ENCODE measurements around the gene MOCOS. TPM values are rescaled to one million over a fixed set of nuclear protein-coding genes. Genes with fewer than 3 reads are reported as not detected.

The MOCOS gene
- total and polyA plus RNA-seq, 4 donors, result 1.9 to 27.0 (median 17.0) TPM

DNA sequence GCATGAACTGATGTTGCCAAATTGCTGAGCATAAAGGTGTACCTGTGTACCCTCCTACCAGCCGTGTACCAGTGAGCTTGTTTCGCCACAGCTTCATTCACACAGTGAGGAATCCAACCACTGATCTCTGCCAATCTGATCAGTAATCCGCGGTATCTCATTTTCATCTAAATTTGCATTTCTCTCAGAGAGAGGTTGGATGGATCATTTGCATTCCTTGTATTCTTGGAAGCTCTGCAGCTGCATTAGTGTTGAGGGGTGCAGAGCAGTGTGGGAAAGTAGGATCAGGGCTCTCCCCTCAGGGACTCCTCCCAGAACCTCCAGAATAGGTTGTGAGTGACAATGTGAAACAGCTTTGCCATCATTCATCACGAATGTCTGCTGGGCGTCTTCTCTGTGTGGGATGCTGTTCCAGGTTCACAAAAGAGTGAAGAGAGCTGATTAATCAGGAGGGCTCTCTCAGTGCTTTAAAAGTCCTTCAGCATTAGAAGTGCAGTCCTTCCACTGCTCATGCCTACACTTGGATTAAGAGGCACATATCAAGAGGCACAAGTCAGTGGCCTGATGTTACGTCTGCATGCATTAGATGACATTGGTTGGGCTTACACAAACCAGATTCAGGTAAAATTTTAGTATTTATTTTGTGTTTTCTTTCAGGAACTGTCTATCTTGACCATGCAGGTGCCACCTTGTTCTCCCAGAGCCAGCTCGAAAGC, 7.5 kb downstream of the MOCOS start:
- WGBS, result 86% methylated on average over 8 of the region's 8 CpGs
- Histone ChIP-seq H3K9me3 (ENCODE audit: control insufficient read depth in 4 of 4, low read length in 3 of 4) (no peaks in the 10 kb centered on the region), H3K9ac (ENCODE audit: low read depth in 1 of 2, low read length in 2 of 2) (no peak overlapping the region)

DNA sequence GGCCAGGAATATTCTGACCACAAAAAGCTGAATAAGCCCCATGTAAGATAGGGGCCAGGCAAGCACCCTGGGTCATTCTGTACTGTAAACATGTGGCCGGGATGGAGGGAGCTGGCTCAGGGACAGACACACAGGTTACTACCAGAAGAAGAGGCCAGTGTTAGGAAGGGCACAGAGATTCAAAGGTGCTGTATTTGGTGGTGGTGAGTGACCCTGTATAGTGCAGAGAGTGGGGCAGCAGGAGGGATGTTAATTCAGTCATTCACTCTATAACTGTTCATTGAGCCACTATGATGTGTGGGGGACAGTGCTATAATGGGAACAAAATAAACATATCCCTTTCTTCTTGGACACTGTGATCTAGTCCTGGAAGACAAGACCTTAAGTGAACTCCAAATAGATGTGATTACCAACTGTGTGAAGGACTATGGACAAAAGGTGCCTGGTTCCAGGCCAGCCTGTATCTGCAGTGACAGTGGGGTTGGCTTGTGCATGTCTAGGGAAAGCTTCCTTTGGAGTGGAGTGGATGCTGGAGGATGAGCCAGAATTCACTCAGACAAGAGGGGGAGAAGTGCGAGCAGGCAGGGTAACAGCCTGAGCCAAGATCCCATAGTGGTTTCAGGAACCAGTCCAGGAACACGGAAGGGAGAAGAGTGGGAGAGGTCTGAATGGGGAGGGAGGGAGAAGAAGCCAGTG, 8.3 kb downstream of the MOCOS start:
- Histone ChIP-seq H3K4me1 (ENCODE audit: control insufficient read depth in 4 of 4, insufficient read depth in 4 of 4, low read length in 3 of 4) (peaks cover 0 to 3% (median 0%) of the 10 kb centered on the region in 4 donors), H3K9me3 (ENCODE audit: control insufficient read depth in 4 of 4, low read length in 3 of 4) (no peaks in the 10 kb centered on the region), H3K27ac (ENCODE audit: low read depth in 1 of 2, low read length in 2 of 2) (no peak overlapping the region), H3K4me3 (ENCODE audit: low read depth in 1 of 3, low read length in 3 of 3) (no peak overlapping the region), H3K27me3 (ENCODE audit: control insufficient read depth in 4 of 4, insufficient read depth in 4 of 4, low read length in 3 of 4) (no peaks in the 10 kb centered on the region), H3K9ac (ENCODE audit: low read depth in 1 of 2, low read length in 2 of 2) (no peak overlapping the region), H3K36me3 (ENCODE audit: control insufficient read depth in 4 of 4, insufficient read depth in 3 of 4, low read depth in 1 of 4, low read length in 3 of 4) (peaks cover 0 to 11% (median 0%) of the 10 kb centered on the region in 4 donors)
- 70% methylated on average over 3 of the region's 3 CpGs for WGBS
- TF ChIP-seq, protein P1, sequence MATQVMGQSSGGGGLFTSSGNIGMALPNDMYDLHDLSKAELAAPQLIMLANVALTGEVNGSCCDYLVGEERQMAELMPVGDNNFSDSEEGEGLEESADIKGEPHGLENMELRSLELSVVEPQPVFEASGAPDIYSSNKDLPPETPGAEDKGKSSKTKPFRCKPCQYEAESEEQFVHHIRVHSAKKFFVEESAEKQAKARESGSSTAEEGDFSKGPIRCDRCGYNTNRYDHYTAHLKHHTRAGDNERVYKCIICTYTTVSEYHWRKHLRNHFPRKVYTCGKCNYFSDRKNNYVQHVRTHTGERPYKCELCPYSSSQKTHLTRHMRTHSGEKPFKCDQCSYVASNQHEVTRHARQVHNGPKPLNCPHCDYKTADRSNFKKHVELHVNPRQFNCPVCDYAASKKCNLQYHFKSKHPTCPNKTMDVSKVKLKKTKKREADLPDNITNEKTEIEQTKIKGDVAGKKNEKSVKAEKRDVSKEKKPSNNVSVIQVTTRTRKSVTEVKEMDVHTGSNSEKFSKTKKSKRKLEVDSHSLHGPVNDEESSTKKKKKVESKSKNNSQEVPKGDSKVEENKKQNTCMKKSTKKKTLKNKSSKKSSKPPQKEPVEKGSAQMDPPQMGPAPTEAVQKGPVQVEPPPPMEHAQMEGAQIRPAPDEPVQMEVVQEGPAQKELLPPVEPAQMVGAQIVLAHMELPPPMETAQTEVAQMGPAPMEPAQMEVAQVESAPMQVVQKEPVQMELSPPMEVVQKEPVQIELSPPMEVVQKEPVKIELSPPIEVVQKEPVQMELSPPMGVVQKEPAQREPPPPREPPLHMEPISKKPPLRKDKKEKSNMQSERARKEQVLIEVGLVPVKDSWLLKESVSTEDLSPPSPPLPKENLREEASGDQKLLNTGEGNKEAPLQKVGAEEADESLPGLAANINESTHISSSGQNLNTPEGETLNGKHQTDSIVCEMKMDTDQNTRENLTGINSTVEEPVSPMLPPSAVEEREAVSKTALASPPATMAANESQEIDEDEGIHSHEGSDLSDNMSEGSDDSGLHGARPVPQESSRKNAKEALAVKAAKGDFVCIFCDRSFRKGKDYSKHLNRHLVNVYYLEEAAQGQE (IDR thresholded peaks at IDR 0.05), result no peak
- TF ChIP-seq HNF4A (conservative IDR thresholded peaks at IDR 0.05), result no peak
- TF ChIP-seq FOXA1 (IDR thresholded peaks at IDR 0.05), result no peak
- TF ChIP-seq SP1 (IDR thresholded peaks at IDR 0.05), result peak; percentile 47
- peak in 1 of 2 donors; percentile 46 for TF ChIP-seq RXRA (IDR thresholded peaks at IDR 0.05)
- peak; percentile 27 for TF ChIP-seq NR2F2 (IDR thresholded peaks at IDR 0.05)
- peak in 1 of 2 donors; percentile 5 for TF ChIP-seq RAD21 (IDR thresholded peaks at IDR 0.05)
- no peak for DNase-seq (ENCODE audit: low spot score)

More for the DNA sequence above, 7.5 kb downstream of the MOCOS start:
- H3K4me3 ChIP-seq (ENCODE audit: low read depth in 1 of 3, low read length in 3 of 3), result no peak overlapping the region
- H3K4me1 ChIP-seq (ENCODE audit: control insufficient read depth in 4 of 4, insufficient read depth in 4 of 4, low read length in 3 of 4), result peaks cover 0 to 6% (median 1%) of the 10 kb centered on the region in 4 donors
- H3K36me3 ChIP-seq (ENCODE audit: control insufficient read depth in 4 of 4, insufficient read depth in 3 of 4, low read depth in 1 of 4, low read length in 3 of 4), result peaks cover 0 to 11% (median 0%) of the 10 kb centered on the region in 4 donors
- no peak for DNase-seq (ENCODE audit: low spot score)
- TF ChIP-seq RXRA (IDR thresholded peaks at IDR 0.05) (no peak), CTCF (IDR thresholded peaks at IDR 0.05; ENCODE audit: low read depth, low read length, missing input control) (no peak), NR2F2 (IDR thresholded peaks at IDR 0.05) (no peak)
- TF ChIP-seq, protein P2, sequence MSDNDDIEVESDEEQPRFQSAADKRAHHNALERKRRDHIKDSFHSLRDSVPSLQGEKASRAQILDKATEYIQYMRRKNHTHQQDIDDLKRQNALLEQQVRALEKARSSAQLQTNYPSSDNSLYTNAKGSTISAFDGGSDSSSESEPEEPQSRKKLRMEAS (IDR thresholded peaks at IDR 0.05), result no peak
- H3K27ac ChIP-seq (ENCODE audit: low read depth in 1 of 2, low read length in 2 of 2), result no peak overlapping the region
- H3K27me3 ChIP-seq (ENCODE audit: control insufficient read depth in 4 of 4, insufficient read depth in 4 of 4, low read length in 3 of 4), result no peaks in the 10 kb centered on the region

Data from liver (tissue), 9 donors.